Stimulated activated CD4-positive, alpha-beta T cell treated with anti-CD3 and anti-CD28 coated beads, Interleukin-1b, Interleukin-23, amount 100 ng/mL, for 24 hours (primary cell): Measurements from ENCODE around the gene PTX4.

Source experiments
- DNase-seq, 4 experiments: peaks; one replicate each; pipeline ENCODE4 v3.0.0-alpha.2; 2020; ENCODE audit warnings: low read depth in 4 of 4, low spot score in 1 of 4

The PTX4 gene

GRCh38 chr16:1461146-1461545 is 27.6 kb downstream of the PTX4 start:
- no peak for DNase-seq

- DNase-seq: no peak
Measured at GRCh38 chr16:1460602-1461138, 28.1 kb downstream of the PTX4 start.

- no peak for DNase-seq
Measured at GRCh38 chr16:1459967-1460366, 28.8 kb downstream of the PTX4 start.

- no peak for DNase-seq
Measured at GRCh38 chr16:1458977-1459341, 29.8 kb downstream of the PTX4 start.

- no peak for DNase-seq
Measured at GRCh38 chr16:1458336-1458976, 30.3 kb downstream of the PTX4 start.

GRCh38 chr16:1457489-1458245 is 31.1 kb downstream of the PTX4 start:
- no peak for DNase-seq

GRCh38 chr16:1456951-1457350 is 31.8 kb downstream of the PTX4 start:
- no peak for DNase-seq

GRCh38 chr16:1455190-1456171 is 33.3 kb downstream of the PTX4 start:
- DNase-seq: no peak

- DNase-seq: no peak
Measured at GRCh38 chr16:1454561-1454960, 34.2 kb downstream of the PTX4 start.

- DNase-seq: no peak
Measured at GRCh38 chr16:1453316-1453715, 35.4 kb downstream of the PTX4 start.

GRCh38 chr16:1452530-1452929 is 36.2 kb downstream of the PTX4 start:
- DNase-seq: no peak

- no peak for DNase-seq
Measured at GRCh38 chr16:1451702-1452392, 36.9 kb downstream of the PTX4 start.

GRCh38 chr16:1450841-1451240 is 37.9 kb downstream of the PTX4 start:
- DNase-seq: no peak

- DNase-seq: no peak
Measured at GRCh38 chr16:1450218-1450617, 38.5 kb downstream of the PTX4 start.

- no peak for DNase-seq
Measured at GRCh38 chr16:1449201-1449788, 39.4 kb downstream of the PTX4 start.

GRCh38 chr16:1448536-1449116 is 40.1 kb downstream of the PTX4 start:
- no peak for DNase-seq

- no peak for DNase-seq
Measured at GRCh38 chr16:1447965-1448364, 40.8 kb downstream of the PTX4 start.

- no peak for DNase-seq
Measured at GRCh38 chr16:1446296-1447080, 42.3 kb downstream of the PTX4 start.

GRCh38 chr16:1445518-1446203 is 43.1 kb downstream of the PTX4 start:
- DNase-seq: no peak
